ENCODE results near the gene DCST2. TPM values are rescaled to one million over a fixed set of nuclear protein-coding genes. Genes with fewer than 3 reads are reported as not detected.

Gene DCST2
- total RNA-seq, 1 donor from 2014 or later: 0.17 TPM

DNA sequence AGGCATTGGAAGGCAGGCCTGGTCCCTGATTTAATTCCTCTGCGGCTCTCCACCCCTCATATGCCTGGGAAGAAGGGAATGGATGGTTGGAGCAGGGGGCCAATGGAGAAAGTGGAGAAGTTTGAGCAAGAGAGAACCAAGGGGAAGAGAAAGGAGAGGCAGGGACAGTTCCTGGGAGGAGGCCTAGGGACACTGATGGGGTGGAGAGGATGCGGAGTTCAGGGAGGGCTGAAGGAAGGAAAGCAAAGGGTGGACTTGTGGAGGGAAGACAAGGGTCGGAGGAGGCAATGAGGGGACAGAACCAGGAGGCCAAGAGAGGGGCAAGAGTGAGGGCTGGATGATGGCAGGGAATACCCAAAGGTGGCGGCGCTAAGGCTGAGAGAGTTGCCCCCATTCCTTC is 23.8 kb downstream of the DCST2 start:
- DNase-seq: no peak

DNA sequence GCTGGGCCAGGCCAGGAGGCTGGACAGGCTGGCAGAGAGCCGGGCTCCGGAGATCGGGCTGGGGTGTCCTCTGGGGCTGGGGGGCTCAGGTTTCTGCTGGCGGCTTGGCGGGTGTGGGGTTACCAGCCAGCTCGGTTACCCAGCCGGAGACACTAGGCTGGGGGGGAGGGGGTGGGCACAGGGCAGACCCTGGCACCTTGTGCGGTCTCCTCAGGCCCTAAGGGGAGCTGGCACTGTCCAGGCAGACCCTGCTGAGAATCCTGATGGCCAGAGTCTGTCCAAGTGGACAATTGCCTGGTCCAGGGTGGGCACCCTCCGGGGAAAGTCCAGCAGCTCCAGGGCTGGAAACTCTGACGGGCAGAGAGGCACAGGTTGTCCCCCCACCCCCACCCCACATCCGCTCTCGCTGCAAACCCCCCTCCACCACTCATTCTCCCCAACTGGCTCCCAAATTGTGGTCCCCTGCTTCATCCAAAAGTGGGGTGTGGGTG is 24.3 kb downstream of the DCST2 start:
- no peak for DNase-seq

DNA sequence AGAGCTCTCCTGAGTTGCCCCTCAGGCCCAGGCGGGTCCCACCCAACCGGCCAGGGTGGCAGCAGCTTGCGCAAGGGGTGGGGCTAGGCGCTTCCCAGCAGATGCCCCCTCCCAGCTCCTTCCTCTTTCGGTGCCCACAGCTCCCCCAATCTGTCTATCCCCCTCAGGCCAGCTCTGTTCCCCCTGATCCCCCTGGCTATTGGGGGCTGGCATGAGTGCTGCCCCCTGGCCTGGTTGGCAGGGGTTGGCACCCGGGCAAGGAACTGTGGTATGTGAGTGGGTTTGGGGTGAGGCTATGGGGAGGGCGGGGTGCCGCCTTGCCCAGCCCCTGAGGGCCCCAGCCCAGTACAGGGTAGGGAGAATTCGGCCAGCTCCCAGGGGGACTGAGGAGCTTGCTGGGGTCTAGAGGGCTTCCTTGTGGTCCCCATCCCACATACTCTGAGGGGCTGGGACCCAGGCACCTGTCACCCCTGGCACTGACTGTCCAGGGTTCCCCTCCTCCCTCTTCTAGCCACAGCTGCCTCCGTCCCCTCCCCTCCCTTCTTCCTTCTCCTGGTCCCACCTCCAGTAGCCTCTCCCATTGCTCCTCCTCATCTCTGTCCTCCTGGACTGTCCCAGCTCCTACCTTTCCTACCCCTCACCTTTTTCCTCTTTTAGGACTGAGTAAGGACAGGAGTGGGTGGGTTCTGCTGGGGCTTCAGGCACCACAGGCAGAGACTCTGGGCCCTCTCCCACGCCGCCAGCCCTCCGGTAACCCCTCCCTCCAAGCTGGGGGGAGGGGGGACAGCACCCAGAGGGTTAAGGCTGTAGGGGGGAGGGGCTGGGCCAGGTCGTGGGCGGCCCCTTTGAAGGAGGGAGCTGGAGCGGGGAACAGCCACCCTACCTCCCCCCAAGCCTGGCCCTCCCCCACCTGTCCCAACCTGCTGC is 25.3 kb downstream of the DCST2 start:
- DNase-seq: no peak

DNA sequence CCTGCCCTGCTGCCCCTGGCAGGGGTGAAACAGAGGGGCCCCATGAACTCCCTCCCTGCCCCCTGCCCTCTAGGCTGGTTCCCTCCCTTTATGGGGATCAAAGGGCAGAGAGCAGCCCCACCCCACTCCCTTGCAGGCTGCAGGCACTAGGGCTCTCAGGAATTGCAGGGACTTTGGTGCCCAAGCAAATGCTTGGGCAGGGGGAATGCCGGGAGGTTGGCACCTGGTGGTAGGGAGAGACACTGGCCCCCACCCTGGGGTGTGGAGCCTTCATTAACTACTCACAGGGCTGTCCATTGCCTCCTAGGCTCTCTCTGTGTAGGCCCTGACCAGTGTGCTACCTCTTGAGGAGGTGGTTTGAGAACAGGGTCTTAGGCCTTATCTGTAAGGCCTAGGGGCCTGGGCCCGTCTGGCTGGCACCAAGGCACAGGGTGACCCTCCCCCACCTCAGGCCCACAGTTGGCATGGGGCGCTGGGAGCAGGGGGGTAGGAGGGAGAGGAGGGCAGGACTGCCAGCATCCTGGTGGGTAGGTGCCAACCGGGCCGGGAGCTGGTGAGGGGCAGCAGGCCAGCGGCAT is 26.2 kb downstream of the DCST2 start:
- no peak for DNase-seq

DNA sequence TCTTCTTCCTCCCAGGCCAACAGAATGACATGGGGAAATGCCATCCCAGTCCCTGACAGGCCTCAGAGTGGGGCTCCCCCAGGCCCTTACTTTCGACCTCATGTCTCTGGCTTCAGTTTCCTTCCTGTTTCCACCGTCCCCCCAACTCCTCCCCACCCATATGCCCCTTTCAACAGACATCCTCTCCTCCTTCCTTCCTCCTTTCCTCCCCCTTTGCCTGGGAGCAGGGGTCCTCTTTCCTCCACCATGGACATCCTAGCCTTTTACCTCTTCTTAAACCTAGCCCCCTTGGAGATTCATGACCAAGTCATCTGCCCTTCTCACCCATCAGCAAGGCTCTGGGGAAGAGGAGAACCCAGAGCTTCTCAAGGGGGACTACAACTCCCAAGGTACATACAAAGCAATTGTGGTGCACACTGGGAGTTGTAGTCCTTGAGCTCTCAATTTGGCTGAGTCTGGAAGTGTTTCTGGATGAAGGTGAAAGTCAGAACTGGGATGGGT is 26.9 kb downstream of the DCST2 start:
- peak; percentile 34 for DNase-seq

DNA sequence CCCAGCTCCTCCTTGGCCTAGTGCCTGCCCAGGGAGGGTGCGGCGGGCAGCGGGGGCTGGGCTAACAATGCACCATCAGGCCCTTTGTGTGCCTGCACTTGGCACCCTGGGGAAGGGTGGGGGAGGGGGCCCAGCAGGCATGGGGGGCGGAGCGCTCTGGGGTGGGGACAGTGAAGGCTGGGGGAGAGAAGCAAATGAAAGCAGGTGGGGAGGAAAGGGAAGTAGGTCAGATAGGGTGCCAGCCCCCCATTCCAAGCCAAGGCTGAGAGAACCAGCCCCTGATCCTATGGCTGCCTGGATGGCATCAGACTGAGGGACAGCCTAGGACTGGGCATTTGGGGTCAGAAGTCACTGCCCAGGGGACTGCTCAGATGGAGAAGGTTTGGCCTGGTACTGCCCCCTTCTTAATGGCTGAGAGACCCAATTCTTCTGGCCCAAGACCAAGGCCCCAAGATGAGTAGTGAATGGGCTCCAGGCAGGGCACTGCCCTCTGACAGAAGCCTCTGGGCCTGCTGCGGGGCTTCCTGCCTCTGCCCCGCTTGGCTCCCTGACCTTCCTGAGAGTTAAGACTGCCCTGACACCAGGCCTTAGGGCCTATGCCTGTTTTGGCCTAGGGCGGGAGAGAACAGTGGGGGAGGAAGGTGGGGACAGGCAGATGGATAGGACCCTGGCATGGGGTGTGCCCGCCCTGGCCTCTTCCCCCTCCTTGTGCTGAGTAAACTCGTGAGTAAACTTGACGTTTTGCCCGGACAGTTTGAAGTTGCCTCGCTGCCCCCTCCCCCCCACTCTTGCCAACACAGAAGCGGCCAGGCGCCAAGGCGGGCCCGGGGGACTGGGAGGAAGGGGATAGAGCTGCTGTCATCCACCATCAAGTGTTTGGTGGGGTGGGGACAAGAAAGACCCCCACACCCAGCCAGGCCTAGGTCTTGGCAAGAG is 28.2 kb downstream of the DCST2 start:
- DNase-seq: no peak

DNA sequence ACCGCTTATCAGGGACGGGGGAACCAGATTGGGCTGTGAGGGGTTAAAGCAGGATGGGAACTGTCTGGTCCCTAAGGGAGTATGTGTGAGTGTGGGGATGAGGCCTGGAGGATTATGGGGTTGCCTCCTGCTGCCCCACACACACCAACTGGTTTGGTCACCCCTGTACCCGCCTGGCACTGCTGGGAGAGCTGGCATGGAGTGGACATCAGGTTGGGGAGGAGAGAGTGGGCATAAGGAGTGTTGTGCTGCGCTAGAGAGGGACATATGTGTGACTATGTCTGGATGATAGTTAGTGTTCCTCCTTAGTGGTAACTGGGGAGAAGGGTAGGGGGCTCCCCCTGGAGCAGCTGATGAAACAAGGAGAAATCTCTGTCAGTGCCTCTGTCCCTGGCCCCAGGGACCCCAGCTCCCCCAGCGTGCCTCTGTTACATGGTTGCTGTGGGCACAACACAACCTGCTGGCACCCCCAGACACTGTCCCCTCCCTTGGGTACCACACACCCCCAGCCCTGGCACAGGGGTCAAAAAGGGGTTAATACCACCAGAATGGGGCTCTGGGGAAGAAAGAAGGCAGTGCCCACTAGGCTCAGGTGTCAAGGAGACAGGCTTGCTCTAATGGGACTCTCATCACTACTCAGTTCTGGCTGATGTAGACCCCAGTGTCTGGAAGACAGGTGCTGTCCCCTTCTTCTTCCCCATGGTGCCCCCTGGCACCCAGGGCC is 29.1 kb downstream of the DCST2 start:
- DNase-seq: no peak

DNA sequence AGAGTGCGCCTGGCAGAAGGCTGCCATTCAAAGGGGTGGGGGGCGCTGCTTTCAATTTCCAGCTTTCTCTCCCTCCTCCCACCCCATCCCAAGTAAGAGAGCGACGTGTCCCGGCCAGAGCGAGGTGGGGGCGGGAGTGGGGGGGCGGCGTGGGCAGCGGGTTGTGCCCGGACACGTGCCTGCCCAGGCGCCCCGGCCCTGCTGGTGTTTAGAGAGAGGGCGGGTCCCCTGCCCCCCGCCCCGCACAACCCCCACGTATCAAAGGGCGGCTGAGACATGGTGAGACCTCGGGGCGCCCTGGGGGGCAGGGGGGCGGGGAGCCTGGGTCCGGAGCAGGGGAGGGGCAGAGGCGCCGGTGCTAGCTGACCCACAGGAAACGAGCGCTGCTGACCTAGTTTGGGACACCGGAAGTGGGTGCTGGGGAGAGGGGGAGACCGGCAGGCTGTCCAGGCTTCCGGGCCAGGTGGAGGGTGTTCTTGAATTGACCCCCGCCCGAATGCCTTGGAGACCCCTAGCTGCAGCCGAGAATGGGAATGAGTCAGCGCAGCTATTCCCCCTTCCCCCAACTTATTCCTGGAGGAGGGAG is 29.7 kb downstream of the DCST2 start:
- peak; percentile 39 for DNase-seq

DNA sequence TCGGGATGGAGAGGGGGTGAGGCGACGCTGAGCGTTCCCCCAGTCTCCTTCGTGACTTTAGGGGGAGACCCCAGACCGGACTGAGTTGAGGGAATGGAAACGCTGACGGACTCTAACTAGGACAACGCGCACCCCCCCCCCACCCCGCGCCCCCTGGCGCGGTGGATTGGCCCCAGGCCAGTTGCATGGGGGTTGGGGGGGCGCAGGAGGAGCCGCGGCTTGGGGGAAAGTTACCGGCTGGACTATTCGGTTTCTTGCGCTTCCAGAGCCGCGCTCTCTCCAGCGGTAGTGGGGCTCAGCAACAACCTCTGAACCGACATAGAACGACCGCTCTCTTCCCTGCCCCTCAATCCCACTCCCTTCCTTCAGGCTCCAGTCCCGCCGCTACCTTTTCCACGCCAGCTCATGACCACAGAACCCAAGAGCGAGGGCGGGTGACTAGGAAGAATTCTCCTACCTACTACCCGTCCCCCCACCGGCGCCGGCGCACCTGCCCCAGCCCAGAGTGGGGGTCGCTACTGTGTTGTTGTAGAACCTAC is 30.3 kb downstream of the DCST2 start:
- DNase-seq: peak; percentile 39

DNA sequence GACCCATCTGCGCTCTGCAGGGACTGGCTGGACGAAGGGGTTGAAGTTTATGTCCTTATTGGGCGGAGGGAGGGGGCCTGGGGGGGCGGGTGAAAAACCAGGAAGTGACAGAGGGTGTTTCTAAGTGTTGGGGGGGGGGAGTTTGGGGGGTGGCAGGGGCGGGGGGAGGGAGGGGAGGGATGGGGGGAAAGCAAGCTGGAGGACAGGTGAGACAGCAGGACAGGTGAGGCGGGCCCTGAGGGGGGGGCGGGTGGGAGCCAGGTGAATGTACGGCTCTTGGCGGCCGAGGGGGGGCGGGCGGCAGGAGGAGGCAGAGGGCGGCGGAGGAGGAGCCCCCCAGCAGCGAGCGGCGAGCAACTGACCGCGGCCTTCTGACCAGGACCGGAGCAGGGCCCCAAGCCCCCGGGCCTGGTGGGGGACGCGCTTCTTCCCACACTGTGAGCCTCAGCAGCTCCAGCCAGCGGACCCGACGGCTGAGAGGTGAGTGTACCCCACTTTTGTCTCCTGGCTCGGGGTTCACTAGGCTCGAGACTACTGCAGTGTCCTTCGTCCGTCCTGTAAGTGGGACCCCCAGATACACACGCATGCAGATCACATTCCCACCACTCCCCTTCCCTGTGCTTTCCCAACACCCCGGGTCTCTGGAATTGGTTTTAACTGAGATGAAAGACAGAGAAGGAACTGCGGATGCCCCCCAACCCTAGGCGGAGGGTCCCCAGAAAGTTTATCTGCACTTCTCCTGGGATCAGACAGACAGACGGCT is 30.9 kb downstream of the DCST2 start, which contains the start of gene ZBTB7B:
Gene ZBTB7B (plus strand): TSS at position 339 of the 763 bp plus-strand sequence. CDS start 11,859 bp downstream, outside the sequence.
- peak; percentile 51 for DNase-seq

DNA sequence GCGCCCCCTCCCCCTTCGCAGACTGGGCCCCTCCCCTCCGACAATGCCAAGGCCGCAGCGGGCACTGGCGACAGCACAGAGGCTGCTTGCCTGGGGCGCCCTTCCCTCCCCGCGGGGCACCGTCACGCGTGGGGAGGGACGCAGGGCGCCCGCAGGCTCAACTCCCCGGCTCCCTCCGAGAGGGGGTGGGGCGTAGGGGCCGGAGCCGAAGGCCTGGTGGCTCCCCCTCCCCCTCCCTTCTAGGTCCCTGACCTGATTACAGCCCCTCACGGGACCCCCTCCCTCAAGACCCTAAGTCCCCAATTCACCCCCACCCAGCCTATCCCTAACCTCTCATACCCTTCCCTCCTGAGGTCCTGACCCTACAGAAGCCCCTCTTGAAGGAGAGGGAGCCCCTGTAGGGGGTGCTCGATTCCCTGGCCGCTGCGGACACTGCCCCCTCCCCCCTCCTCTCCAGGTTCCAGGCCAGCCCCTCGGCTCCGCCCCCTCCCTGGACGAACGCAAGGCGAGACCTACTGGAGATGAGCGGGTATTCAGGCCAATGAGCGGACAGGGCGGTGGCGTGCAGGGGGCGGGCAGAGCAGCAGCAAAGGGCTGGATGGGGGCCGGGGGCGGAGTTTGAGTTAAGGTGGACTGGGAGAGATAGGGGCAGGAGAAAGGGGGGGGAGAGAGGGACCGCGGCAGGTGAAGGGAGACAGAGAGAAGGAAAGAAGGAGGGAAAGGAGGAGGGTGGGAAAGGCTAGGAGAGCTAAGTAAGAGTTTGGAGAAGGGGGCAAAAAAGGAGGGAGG is 31.7 kb downstream of the DCST2 start:
- DNase-seq: peak; percentile 100

DNA sequence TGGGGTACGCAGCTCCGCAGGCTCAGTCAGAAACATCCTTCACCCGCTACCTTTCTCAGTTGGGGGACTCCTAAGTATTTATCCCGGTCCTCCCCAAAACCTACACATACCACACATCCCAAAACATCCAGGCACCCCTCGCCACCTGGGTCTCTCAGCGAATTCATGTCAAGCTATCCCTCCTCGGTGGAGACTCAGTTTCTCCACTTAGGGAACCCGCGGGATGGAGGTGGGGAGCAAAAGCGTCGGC is 32.2 kb downstream of the DCST2 start:
- DNase-seq: no peak

DNA sequence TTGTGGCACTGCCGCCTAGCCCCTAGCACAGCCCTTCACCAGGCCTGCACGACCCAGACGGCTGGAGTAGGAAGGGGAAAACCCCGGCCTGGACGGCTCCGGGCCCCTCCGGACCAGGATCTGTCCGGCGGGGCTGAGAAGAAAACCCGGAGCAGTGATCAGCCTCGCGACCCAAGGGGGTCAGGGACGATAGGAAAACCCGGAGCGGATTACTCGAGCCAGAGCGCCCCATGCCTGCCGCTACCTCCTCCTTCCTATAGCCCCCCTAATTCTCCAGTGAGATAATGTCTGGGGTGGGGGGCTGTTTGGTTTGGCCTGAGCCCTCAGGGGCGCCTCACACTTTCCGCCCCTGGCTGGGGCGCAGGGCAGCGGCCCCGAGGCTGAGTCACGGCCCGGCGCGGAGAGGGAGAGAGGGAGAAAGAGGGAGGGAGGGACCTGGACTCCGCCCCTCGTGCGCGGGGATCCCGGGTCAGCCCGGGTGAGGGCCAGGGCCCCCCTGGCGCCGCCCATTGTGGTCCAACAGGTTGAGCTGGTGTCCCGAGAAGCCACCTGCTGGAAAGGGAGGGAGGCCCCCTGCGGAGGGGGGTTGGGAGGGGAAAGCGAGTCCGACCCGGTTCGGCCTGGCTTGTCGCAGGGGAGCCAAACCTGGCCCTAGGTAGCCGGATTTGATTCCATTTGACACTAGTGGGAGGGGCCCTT is 32.7 kb downstream of the DCST2 start:
- peak; percentile 88 for DNase-seq

DNA sequence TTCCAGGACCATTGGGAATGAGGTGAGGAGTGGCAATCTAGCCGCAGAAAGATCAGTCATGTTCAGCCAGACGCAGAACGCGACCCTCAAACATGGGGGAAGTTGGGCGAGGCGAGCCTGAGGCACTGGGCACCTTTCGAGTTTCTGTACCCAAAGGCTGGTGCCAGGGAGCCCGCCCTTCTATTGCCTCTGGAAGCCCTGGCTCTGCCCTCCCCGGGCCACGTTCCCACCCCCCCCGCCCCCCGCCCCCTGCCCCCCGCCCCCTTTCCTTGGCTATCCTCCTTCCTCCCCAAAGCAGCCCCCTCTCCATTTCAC is 33.2 kb downstream of the DCST2 start:
- peak; percentile 26 for DNase-seq

DNA sequence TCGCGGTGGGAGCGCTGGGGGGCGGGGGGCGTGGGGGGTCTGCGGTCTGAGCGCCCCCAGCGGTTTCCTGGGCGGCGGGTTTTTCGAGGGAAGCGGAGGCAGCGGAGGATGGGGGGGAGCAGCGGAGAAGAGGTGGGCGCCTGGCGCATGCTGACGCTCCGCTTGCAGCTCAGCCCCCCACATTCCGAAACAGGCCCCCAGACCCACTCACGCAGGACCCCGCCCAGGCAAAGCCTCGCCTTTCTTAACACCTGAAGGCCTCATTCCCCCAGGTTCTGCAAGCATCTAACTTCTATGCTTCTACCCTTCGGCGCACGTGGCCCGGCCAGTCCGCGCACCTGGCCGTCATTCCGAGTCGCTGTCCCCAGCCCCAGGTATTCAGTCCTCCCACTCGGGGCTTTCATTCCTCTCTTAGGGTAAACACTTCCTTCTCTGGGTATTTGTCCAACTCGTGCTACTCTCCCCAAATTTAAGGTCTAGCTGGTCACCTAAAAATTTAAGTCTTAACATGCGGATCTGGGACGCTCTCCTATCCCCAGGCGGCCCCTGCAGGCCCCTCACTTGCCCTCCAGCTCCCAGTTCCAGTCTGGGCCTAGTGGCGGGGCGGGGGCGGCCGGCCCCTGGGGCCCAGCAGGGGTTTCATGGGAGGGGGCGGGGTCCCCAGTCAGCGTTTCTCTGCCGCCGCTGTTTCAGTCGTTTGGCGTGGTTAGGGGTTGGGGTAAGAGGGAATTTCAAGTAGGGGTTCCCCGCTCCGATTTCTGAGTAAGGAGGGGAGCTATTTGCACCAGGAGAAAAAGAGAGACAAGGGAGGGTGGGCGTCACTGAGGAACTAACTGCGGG is 33.8 kb downstream of the DCST2 start:
- no peak for DNase-seq

DNA sequence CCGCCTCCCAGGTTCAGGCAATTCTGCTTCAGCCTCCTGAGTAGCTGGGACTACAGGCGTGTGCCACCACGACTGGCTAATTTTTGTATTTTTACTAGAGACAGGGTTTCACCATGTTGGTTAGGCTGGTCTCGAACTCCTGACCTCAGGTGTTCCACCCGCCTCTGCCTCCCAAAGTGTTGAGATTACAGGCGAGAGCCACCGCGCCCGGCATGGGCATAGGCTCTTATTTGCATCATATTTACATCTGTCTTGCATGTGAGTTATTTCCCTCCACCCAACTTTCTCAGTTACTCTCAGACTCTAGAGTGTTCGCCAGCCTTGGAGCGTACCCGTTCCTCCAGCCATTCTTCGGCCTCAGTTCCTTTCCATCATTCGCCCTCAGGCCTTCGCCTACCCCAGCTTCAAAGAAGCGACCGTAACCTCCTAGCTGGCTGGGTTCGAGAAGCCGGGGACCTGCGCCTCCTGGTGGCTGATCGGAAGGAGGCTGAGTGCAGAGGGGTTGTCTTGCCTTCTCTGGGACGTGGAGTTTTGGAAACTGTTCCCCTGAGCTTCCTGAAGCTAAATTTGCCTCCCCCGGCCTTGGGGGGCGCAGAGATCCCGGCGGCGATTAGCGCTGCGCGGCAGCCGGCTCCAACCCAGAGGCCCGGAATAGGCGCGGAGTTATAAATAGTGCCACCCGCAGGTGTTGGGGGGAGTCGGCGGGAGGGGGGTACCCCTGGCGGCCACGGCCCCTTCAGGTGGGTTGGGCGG is 34.6 kb downstream of the DCST2 start:
- peak; percentile 78 for DNase-seq

DNA sequence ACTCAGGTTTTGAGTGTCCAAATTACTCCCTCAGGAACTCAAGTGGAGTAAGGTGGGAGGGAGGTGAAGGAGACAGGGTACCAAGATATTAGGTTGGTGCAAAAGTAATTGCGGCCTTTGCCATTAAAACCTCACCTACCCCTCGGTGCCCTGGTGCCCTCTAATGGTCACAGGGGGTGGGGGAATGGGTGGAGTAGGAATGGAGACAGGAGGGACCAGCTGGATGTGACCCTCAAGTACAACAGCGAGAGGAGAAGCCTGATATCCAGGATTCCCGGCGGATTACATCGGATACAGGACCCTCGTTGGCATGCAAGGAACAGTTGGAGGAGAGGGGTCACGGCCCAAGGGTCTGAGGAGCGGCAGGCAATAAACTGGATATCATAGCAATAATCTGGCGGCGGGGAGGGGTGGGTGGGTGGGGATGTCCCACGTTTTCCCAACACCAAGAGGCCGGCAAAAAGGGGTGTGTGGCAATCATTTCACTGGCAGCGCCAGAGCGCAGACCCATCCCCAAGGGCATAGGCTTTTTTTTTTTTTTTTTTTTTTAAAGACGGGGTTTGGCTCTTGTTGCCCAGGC is 35.3 kb downstream of the DCST2 start:
- DNase-seq: no peak

Data from dermis blood vessel endothelial cell (primary cell).